GM12891 (cell line): ENCODE results near the gene NFE2L2.

ENCODE experiments used
- DNase-seq: peaks from one replicate; pipeline ENCODE4 v3.0.0; 2011; ENCODE audit warnings: low spot score; ENCODE audit not compliant: insufficient read length
- FAIRE-seq: peaks from 2 replicates; lab custom pipeline; 2011; peaks lifted over from hg19 to GRCh38; lab: Jason Lieb, UNC
- PAX5 ChIP-seq: IDR thresholded peaks from 2 replicates; pipeline ENCODE4 v1.6.1; 2011; ENCODE audit warnings: low read length, moderate library complexity, mild to moderate bottlenecking; ENCODE audit not compliant: insufficient read depth, severe bottlenecking
- POLR2A ChIP-seq: IDR thresholded peaks from 2 replicates; pipeline ENCODE4 v1.6.1; 2011; ENCODE audit warnings: low read depth, low read length, control low read depth
- POLR2AphosphoS5 ChIP-seq: IDR thresholded peaks from 2 replicates; pipeline ENCODE4 v1.6.1; 2011; ENCODE audit warnings: low read depth, low read length, control low read depth
- POU2F2 ChIP-seq: IDR thresholded peaks from 2 replicates; pipeline ENCODE4 v1.6.1; 2011; ENCODE audit warnings: low read depth, mild to moderate bottlenecking, control low read depth, low read length, moderate library complexity
- SPI1 ChIP-seq: IDR thresholded peaks from 2 replicates; pipeline ENCODE4 v1.6.1; 2011; ENCODE audit warnings: low read depth, low read length, control low read depth
- TAF1 ChIP-seq: IDR thresholded peaks from 2 replicates; pipeline ENCODE4 v1.6.1; 2011; ENCODE audit warnings: low read depth, low read length, control low read depth

NFE2L2 gene

GRCh38 chr2:177295484-177295883 is 31.0 kb upstream of the NFE2L2 start:
- TF ChIP-seq POLR2AphosphoS5: no peak
- no peak for TF ChIP-seq SPI1
- no peak for TF ChIP-seq POU2F2
- no peak for TF ChIP-seq POLR2A
- no peak for TF ChIP-seq PAX5
- TF ChIP-seq TAF1: no peak

GRCh38 chr2:177291701-177292100 is 27.2 kb upstream of the NFE2L2 start:
- FAIRE-seq (no peak), DNase-seq (no peak)
- TF ChIP-seq TAF1: no peak
- TF ChIP-seq POLR2AphosphoS5: no peak
- TF ChIP-seq SPI1: no peak
- no peak for TF ChIP-seq POU2F2
- no peak for TF ChIP-seq PAX5
- TF ChIP-seq POLR2A: no peak

More at GRCh38 chr2:177295484-177295883, 31.0 kb upstream of the NFE2L2 start:
- DNase-seq (no peak), FAIRE-seq (no peak)

- FAIRE-seq: peak; percentile 31
- TF ChIP-seq POU2F2 (no peak), POLR2AphosphoS5 (no peak), TAF1 (no peak), SPI1 (peak; percentile 65), PAX5 (no peak), POLR2A (no peak)
- no peak for DNase-seq
These were observed 25.5 kb upstream of the NFE2L2 start for GRCh38 chr2:177289824-177290628.

DNA sequence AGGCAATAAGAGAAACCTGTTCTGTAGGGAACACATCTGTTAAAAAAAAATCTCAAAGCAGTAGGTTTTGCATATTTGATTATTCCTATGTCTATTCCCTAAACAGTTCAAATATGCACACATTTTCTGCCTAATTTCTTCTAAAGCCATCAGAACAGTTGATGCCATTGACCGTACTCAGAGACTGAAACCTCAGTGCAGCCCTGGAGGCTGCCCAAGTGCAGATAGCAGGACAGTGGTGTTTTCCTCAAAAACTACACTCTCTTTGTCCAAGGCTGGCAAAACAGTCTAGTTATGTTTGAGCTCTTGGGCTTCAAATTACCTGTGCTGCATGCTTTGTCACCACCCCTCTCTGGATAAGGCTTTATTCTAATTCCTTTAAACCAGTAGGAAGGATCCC is 23.3 kb upstream of the NFE2L2 start:
- TF ChIP-seq PAX5 (no peak), POLR2AphosphoS5 (no peak), TAF1 (no peak), POU2F2 (no peak), POLR2A (no peak), SPI1 (no peak)
- no peak for DNase-seq
- FAIRE-seq: no peak

DNA sequence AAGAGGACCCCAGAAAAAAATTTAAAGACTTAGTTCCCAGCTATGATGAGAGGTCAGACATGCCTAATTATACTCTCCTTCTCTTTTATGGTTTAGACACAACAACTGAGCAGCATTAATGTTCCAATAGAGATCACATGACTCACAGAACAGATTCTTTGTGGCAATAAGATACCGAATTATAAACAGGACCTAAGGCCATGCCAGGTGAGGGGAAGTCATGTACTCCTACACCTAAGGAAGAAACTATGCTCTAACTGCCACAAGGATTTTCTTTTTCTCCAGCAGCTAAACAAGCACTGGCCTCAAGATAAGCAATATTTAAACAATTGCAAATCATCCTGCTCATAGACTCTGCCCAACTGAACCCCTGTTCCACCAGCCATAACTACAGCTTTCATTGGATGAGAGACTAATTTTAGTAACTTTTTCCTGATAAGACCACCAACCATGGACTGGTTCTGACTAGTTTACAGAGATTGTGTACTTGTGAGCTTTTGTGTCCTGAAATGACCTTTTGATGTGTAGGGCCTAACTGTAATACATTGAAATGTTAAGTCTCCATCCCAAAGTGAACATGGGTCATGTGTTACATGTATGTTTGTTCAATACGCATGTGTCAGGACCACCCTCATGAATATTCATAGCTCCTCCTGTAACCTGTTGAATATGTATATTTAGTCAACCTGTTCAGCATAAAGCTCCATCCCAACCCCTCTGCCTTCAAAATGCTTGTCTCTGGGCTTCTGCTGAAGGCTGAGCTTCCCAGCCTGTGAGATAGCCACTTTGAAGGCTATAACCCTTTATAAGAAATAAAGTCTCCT is 21.6 kb upstream of the NFE2L2 start:
- TF ChIP-seq SPI1 (no peak), POU2F2 (0 out of 2 replicates have a peak, but pooled peaks have one; percentile 42)
- DNase-seq: no peak
- FAIRE-seq: peak; percentile 57

GRCh38 chr2:177284531-177284930 is 20.0 kb upstream of the NFE2L2 start:
- DNase-seq: no peak
- TF ChIP-seq PAX5 (no peak), POU2F2 (no peak), TAF1 (no peak), POLR2AphosphoS5 (no peak), POLR2A (no peak), SPI1 (no peak)
- FAIRE-seq: no peak

- DNase-seq (no peak), FAIRE-seq (no peak)
- TF ChIP-seq TAF1: no peak
- TF ChIP-seq POU2F2: no peak
- no peak for TF ChIP-seq SPI1
- no peak for TF ChIP-seq POLR2A
- TF ChIP-seq PAX5: no peak
- TF ChIP-seq POLR2AphosphoS5: no peak
These were observed 19.4 kb upstream of the NFE2L2 start for GRCh38 chr2:177283906-177284305.

DNA sequence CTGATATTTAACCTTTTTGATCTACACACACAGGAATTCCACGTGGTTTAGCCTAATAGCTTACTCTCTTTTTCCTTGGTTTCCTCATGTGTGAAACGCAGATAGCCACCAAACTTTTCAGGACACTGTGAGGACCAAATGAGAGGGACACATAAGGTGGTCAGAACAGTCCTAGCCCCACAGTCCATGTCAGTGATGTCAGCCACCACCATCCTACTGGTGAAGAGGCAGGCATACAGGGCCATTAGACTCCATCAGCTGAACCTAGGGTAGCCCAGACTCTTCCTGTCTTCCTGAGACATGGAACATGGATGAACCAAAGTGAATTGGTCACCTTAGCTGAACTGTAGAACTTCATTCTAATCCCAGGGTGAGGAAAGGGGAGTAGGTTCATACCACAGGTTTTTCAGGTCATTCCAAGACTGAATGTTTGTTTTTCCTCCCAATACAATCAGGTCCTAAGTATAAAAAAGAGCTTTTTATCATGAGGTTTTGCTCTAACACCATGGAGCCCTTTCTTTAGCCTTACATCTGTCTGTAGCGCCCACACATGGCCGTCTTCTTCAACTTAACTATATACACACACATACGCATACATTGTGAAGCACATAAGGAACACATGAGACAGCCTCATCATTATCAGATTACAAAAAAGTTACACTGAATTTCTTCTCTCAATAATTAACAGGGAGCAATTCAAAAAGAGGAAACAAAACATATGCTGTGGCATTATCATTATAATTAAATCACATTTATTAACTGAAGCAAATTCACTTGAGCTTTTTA is 18.5 kb upstream of the NFE2L2 start:
- TF ChIP-seq POLR2AphosphoS5: no peak
- FAIRE-seq: no peak
- no peak for DNase-seq

DNA sequence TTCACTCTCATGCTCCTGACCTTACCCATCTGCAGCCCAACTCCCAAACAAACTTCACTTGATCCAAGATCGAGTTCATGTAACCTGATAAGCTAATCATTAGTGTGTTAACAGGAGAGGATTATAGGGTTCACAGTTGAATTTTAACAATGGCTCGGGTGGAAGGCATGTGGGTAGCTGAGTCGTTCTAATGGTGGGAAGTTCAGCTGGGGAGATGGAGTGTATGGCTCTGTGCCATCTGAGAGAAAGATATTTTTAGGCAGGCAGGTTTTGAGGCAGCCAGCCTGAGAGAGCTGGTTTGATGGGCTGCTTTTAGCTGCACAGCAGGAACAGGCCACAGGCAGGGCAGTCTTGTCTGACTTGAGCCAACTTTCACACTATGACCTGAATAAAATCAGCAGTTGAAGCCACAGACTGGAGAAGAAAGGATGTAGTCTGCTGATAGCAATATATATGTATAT is 17.7 kb upstream of the NFE2L2 start:
- TF ChIP-seq POLR2A (no peak), PAX5 (no peak), POLR2AphosphoS5 (no peak), TAF1 (no peak), POU2F2 (no peak), SPI1 (no peak)
- DNase-seq (no peak), FAIRE-seq (peak; percentile 43)
